ENCODE results near the gene OR1M1. TPM values are rescaled to one million over a fixed set of nuclear protein-coding genes. Genes with fewer than 3 reads are reported as not detected.
"Not testable (repeated sequence)": the region's sequence is repeated elsewhere in the genome, so short reads cannot be mapped to it uniquely, and the experiment has no call there.

OR1M1 gene
- total RNA-seq (2014; rRNA removed; shearing (Covaris generic); ENCODE audit: low replicate concordance) = not detected in 2 replicates

- in situ Hi-C loops (cut with HindIII; ENCODE audit: low pct_unique_long_range_greater_than_20kb, low sequenced_read_pairs) = no loop called here
- no peak for DNase-seq (ENCODE audit: low read depth)
Observed at GRCh38 chr19:9086761-9087160, at the start of gene OR1M1. Gene OR1M1, plus strand, starts transcription at chr19:9087061. Its CDS starts 6,184 bp downstream, at chr19:9093245.

- no peak for DNase-seq (ENCODE audit: low read depth)
- in situ Hi-C loops (cut with HindIII; ENCODE audit: low pct_unique_long_range_greater_than_20kb, low sequenced_read_pairs) = no loop called here
Observed at GRCh38 chr19:9037400-9038062, 49.3 kb upstream of the OR1M1 start.

GRCh38 chr19:9039728-9040127 lies 47.1 kb upstream of the OR1M1 start:
- in situ Hi-C loops (cut with HindIII; ENCODE audit: low pct_unique_long_range_greater_than_20kb, low sequenced_read_pairs) = no loop called here
- peak; percentile 83 for DNase-seq (ENCODE audit: low read depth)

GRCh38 chr19:9040131-9040530 lies 46.7 kb upstream of the OR1M1 start:
- DNase-seq (ENCODE audit: low read depth) = no peak
- in situ Hi-C loops (cut with HindIII; ENCODE audit: low pct_unique_long_range_greater_than_20kb, low sequenced_read_pairs) = no loop called here

GRCh38 chr19:9041023-9041422 lies 45.8 kb upstream of the OR1M1 start:
- no peak for DNase-seq (ENCODE audit: low read depth)
- in situ Hi-C loops (cut with HindIII; ENCODE audit: low pct_unique_long_range_greater_than_20kb, low sequenced_read_pairs) = no loop called here

GRCh38 chr19:9043524-9043923 lies 43.3 kb upstream of the OR1M1 start:
- in situ Hi-C loops (cut with HindIII; ENCODE audit: low pct_unique_long_range_greater_than_20kb, low sequenced_read_pairs) = no loop called here
- DNase-seq (ENCODE audit: low read depth) = peak; percentile 69

- in situ Hi-C loops (cut with HindIII; ENCODE audit: low pct_unique_long_range_greater_than_20kb, low sequenced_read_pairs) = no loop called here
Observed at GRCh38 chr19:9044449-9044848, 42.4 kb upstream of the OR1M1 start.

GRCh38 chr19:9046694-9047093 lies 40.2 kb upstream of the OR1M1 start:
- in situ Hi-C loops (cut with HindIII; ENCODE audit: low pct_unique_long_range_greater_than_20kb, low sequenced_read_pairs) = no loop called here
- DNase-seq (ENCODE audit: low read depth) = no peak

More at GRCh38 chr19:9044449-9044848, 42.4 kb upstream of the OR1M1 start:
- DNase-seq (ENCODE audit: low read depth) = no peak

- DNase-seq (ENCODE audit: low read depth) = peak; percentile 50
- in situ Hi-C loops (cut with HindIII; ENCODE audit: low pct_unique_long_range_greater_than_20kb, low sequenced_read_pairs) = no loop called here
Observed at GRCh38 chr19:9052894-9053293, 34.0 kb upstream of the OR1M1 start.

GRCh38 chr19:9053674-9054073 lies 33.2 kb upstream of the OR1M1 start:
- in situ Hi-C loops (cut with HindIII; ENCODE audit: low pct_unique_long_range_greater_than_20kb, low sequenced_read_pairs) = not testable (repeated sequence)

GRCh38 chr19:9054207-9054606 lies 32.7 kb upstream of the OR1M1 start:
- no peak for DNase-seq (ENCODE audit: low read depth)
- in situ Hi-C loops (cut with HindIII; ENCODE audit: low pct_unique_long_range_greater_than_20kb, low sequenced_read_pairs) = no loop called here

More at GRCh38 chr19:9053674-9054073, 33.2 kb upstream of the OR1M1 start:
- DNase-seq (ENCODE audit: low read depth) = not testable (repeated sequence)

- no peak for DNase-seq (ENCODE audit: low read depth)
- in situ Hi-C loops (cut with HindIII; ENCODE audit: low pct_unique_long_range_greater_than_20kb, low sequenced_read_pairs) = no loop called here
Observed at GRCh38 chr19:9054765-9055164, 32.1 kb upstream of the OR1M1 start.

GRCh38 chr19:9056131-9056530 lies 30.7 kb upstream of the OR1M1 start:
- DNase-seq (ENCODE audit: low read depth); in situ Hi-C loops (cut with HindIII; ENCODE audit: low pct_unique_long_range_greater_than_20kb, low sequenced_read_pairs): not testable (repeated sequence)

GRCh38 chr19:9057505-9058258 lies 29.2 kb upstream of the OR1M1 start:
- in situ Hi-C loops (cut with HindIII; ENCODE audit: low pct_unique_long_range_greater_than_20kb, low sequenced_read_pairs) = no loop called here
- DNase-seq (ENCODE audit: low read depth) = peak; percentile 41

GRCh38 chr19:9058905-9059667 lies 27.8 kb upstream of the OR1M1 start:
- in situ Hi-C loops (cut with HindIII; ENCODE audit: low pct_unique_long_range_greater_than_20kb, low sequenced_read_pairs) = no loop called here
- DNase-seq (ENCODE audit: low read depth) = peak; percentile 95

- peak; percentile 82 for DNase-seq (ENCODE audit: low read depth)
- in situ Hi-C loops (cut with HindIII; ENCODE audit: low pct_unique_long_range_greater_than_20kb, low sequenced_read_pairs) = no loop called here
Observed at GRCh38 chr19:9060564-9061340, 26.1 kb upstream of the OR1M1 start.

- DNase-seq (ENCODE audit: low read depth) = peak; percentile 42
- in situ Hi-C loops (cut with HindIII; ENCODE audit: low pct_unique_long_range_greater_than_20kb, low sequenced_read_pairs) = no loop called here
Observed at GRCh38 chr19:9061879-9062278, 25.0 kb upstream of the OR1M1 start.

GRCh38 chr19:9065457-9066014 lies 21.3 kb upstream of the OR1M1 start:
- in situ Hi-C loops (cut with HindIII; ENCODE audit: low pct_unique_long_range_greater_than_20kb, low sequenced_read_pairs) = no loop called here
- no peak for DNase-seq (ENCODE audit: low read depth)
